Measurements from ENCODE around the gene GPR158. TPM values are rescaled to one million over a fixed set of nuclear protein-coding genes. Genes with fewer than 3 reads are reported as not detected.

The GPR158 gene
- total and polyA plus RNA-seq, 5 donors from 2014 or later, result not detected

- Histone ChIP-seq H3K27me3 (ENCODE audit: control insufficient read depth, insufficient read depth, low read length) (no peaks in the 10 kb centered on the region), H3K4me3 (ENCODE audit: low read depth, low read length) (no peak overlapping the region), H3K9me3 (ENCODE audit: control insufficient read depth in 2 of 2, low read length in 2 of 2) (no peaks in the 10 kb centered on the region), H3K4me1 (ENCODE audit: control insufficient read depth, insufficient read depth, low read length, poor library complexity, severe bottlenecking) (no peaks in the 10 kb centered on the region), H3K27ac (ENCODE audit: insufficient read depth, low read length, poor library complexity, severe bottlenecking) (no peak overlapping the region), H3K36me3 (ENCODE audit: control insufficient read depth, insufficient read depth, low read length) (no peaks in the 10 kb centered on the region)
- peaks cover 0 to 1% (median 0%) of the 10 kb centered on the region in 7 donors for H3K9me3 Mint-ChIP-seq
- no peak overlapping the region for H3K4me3 Mint-ChIP-seq
- no peaks in the 10 kb centered on the region for H3K27me3 Mint-ChIP-seq
- no peaks in the 10 kb centered on the region for H3K36me3 Mint-ChIP-seq
- ATAC-seq (ENCODE audit: low read depth in 2 of 2), result no peak
- no peaks in the 10 kb centered on the region for H3K4me1 Mint-ChIP-seq
- no peak overlapping the region for H3K27ac Mint-ChIP-seq
- DNase-seq, result no peak
Observed at GRCh38 chr10:25604591-25604990, 429.8 kb downstream of the GPR158 start.

- Histone ChIP-seq H3K27ac (ENCODE audit: insufficient read depth, low read length, poor library complexity, severe bottlenecking) (no peak overlapping the region), H3K27me3 (ENCODE audit: control insufficient read depth, insufficient read depth, low read length) (no peaks in the 10 kb centered on the region), H3K4me1 (ENCODE audit: control insufficient read depth, insufficient read depth, low read length, poor library complexity, severe bottlenecking) (no peaks in the 10 kb centered on the region), H3K9me3 (ENCODE audit: control insufficient read depth in 2 of 2, low read length in 2 of 2) (no peaks in the 10 kb centered on the region), H3K4me3 (ENCODE audit: low read depth, low read length) (no peak overlapping the region), H3K36me3 (ENCODE audit: control insufficient read depth, insufficient read depth, low read length) (no peaks in the 10 kb centered on the region)
- no peak for DNase-seq
- H3K27me3 Mint-ChIP-seq, result no peaks in the 10 kb centered on the region
- ATAC-seq (ENCODE audit: low read depth in 2 of 2), result no peak
- H3K36me3 Mint-ChIP-seq, result no peaks in the 10 kb centered on the region
- no peak overlapping the region for H3K4me3 Mint-ChIP-seq
- H3K4me1 Mint-ChIP-seq, result no peaks in the 10 kb centered on the region
- no peak overlapping the region for H3K27ac Mint-ChIP-seq
- peaks cover 0 to 14% (median 6%) of the 10 kb centered on the region in 7 donors for H3K9me3 Mint-ChIP-seq
Observed at GRCh38 chr10:25614652-25615051, 439.9 kb downstream of the GPR158 start.

DNA sequence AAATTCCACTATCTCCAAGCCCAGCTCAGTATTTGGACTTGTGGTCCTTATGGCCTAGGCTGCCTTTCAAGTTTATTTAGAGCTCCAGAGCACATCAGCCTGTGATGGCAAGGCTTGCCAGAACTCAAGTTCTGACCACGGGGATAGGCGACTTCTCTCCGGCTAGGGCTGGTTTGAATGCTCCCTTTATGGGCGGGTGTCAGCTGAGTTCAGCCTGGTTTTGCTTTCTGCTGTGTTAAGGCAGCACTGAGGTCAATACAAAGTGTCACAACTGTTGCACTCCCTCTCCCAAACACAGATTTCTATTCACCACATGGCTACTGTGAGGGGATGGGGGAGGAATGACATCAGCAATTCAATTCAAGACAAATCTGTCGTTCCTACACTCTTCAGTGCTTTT is 441.1 kb downstream of the GPR158 start:
- no peaks in the 10 kb centered on the region for H3K9me3 ChIP-seq (ENCODE audit: control insufficient read depth in 2 of 2, low read length in 2 of 2)
- Mint-ChIP-seq H3K4me1 (no peaks in the 10 kb centered on the region), H3K4me3 (no peak overlapping the region), H3K27ac (no peak overlapping the region), H3K27me3 (no peaks in the 10 kb centered on the region), H3K9me3 (peaks cover 0 to 10% (median 6%) of the 10 kb centered on the region in 7 donors), H3K36me3 (no peaks in the 10 kb centered on the region)
- no peaks in the 10 kb centered on the region for H3K4me1 ChIP-seq (ENCODE audit: control insufficient read depth, insufficient read depth, low read length, poor library complexity, severe bottlenecking)
- no peaks in the 10 kb centered on the region for H3K27me3 ChIP-seq (ENCODE audit: control insufficient read depth, insufficient read depth, low read length)
- no peak overlapping the region for H3K27ac ChIP-seq (ENCODE audit: insufficient read depth, low read length, poor library complexity, severe bottlenecking)
- no peak for ATAC-seq (ENCODE audit: low read depth in 2 of 2)
- no peak overlapping the region for H3K4me3 ChIP-seq (ENCODE audit: low read depth, low read length)
- no peaks in the 10 kb centered on the region for H3K36me3 ChIP-seq (ENCODE audit: control insufficient read depth, insufficient read depth, low read length)
- DNase-seq, result no peak

DNA sequence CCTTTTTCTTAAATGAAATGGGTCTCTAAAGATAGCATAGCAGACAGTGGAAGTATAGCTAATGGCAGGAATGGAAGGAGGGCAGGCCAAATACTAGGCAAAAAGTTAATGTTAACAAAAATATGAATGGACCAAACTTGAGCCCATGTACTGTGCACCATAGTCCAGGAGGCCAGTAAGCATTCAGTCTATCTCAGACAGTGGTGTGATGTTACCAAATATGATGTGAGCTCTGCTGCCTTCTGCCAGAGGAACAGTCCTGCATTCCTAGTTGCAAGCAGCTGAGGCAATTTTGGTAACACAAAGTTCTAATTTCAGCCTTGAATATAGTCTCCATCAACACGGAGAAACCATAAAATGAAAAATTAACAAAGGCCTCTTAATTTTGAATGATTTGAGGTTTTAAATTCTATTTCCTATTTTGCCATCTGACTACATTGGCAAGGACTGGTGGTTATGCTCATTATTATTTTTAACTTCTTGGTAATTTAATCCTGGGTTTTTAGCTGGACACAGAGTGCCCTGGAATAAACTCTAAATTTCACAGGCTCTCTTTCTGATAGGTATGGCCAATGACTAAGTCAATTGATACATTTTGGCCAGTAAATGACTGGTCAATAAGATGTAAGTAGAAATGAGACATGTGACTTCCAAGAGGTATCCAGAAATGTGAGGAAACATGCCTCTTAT is 442.2 kb downstream of the GPR158 start:
- Histone ChIP-seq H3K36me3 (ENCODE audit: control insufficient read depth, insufficient read depth, low read length) (no peaks in the 10 kb centered on the region), H3K9me3 (ENCODE audit: control insufficient read depth in 2 of 2, low read length in 2 of 2) (no peaks in the 10 kb centered on the region), H3K27me3 (ENCODE audit: control insufficient read depth, insufficient read depth, low read length) (no peaks in the 10 kb centered on the region), H3K27ac (ENCODE audit: insufficient read depth, low read length, poor library complexity, severe bottlenecking) (no peak overlapping the region), H3K4me3 (ENCODE audit: low read depth, low read length) (no peak overlapping the region), H3K4me1 (ENCODE audit: control insufficient read depth, insufficient read depth, low read length, poor library complexity, severe bottlenecking) (no peaks in the 10 kb centered on the region)
- Mint-ChIP-seq H3K4me1 (no peaks in the 10 kb centered on the region), H3K27ac (no peak overlapping the region), H3K36me3 (no peaks in the 10 kb centered on the region), H3K27me3 (no peaks in the 10 kb centered on the region), H3K4me3 (no peak overlapping the region), H3K9me3 (peaks cover 0 to 10% (median 4%) of the 10 kb centered on the region in 7 donors)
- no peak for DNase-seq
- no peak for ATAC-seq (ENCODE audit: low read depth in 2 of 2)

DNA sequence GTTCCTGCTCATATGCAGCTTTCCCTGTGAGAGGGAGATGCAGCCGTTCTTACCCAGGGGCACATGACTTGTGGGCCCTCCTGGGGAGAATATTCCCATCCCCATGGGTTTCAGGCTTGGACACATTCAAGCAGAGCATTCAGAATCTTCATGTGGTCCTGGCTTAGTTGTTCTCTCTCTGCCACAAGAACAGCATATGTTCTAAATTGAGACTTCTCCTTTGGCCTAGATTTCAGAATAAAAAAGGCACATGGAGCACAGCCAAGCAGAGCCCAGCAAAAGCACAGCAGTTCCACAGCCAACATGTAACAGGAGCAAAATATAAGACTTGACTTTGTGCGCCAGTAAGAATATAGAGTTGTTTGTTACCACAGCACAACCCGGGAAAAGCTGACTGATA is 452.8 kb downstream of the GPR158 start:
- Histone ChIP-seq H3K4me1 (ENCODE audit: control insufficient read depth, insufficient read depth, low read length, poor library complexity, severe bottlenecking) (no peaks in the 10 kb centered on the region), H3K27ac (ENCODE audit: insufficient read depth, low read length, poor library complexity, severe bottlenecking) (no peak overlapping the region), H3K4me3 (ENCODE audit: low read depth, low read length) (no peak overlapping the region), H3K36me3 (ENCODE audit: control insufficient read depth, insufficient read depth, low read length) (no peaks in the 10 kb centered on the region), H3K27me3 (ENCODE audit: control insufficient read depth, insufficient read depth, low read length) (no peaks in the 10 kb centered on the region), H3K9me3 (ENCODE audit: control insufficient read depth in 2 of 2, low read length in 2 of 2) (no peaks in the 10 kb centered on the region)
- Mint-ChIP-seq H3K36me3 (no peaks in the 10 kb centered on the region), H3K4me1 (no peaks in the 10 kb centered on the region), H3K4me3 (no peak overlapping the region), H3K9me3 (peaks cover 0 to 8% (median 4%) of the 10 kb centered on the region in 7 donors), H3K27ac (no peak overlapping the region), H3K27me3 (no peaks in the 10 kb centered on the region)
- ATAC-seq (ENCODE audit: low read depth in 2 of 2) (no peak), DNase-seq (no peak)

DNA sequence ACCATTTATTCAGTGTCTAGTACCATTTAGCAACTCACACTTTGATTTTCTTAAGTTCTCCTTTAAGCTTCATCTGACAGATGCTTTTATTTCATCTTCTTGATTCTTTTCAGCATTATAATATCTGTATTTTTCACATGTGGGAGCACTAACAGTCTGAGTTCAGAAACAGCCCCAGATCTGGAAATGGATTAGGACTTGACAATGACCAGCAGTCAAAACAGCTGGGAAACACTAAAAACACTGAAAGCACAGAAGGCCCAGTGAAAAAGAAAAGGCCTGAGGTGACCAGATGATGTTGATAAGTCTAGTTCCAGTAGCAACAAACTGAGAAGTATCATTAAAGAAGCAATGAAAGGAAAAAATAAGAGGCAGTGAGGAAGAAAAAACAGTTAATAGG is 454.5 kb downstream of the GPR158 start:
- H3K9me3 Mint-ChIP-seq, result peaks cover 0 to 8% (median 2%) of the 10 kb centered on the region in 7 donors
- H3K9me3 ChIP-seq (ENCODE audit: control insufficient read depth in 2 of 2, low read length in 2 of 2), result no peaks in the 10 kb centered on the region
- H3K27me3 Mint-ChIP-seq, result no peaks in the 10 kb centered on the region
- DNase-seq (no peak), ATAC-seq (ENCODE audit: low read depth in 2 of 2) (no peak)
- no peak overlapping the region for H3K27ac Mint-ChIP-seq
- no peak overlapping the region for H3K4me3 ChIP-seq (ENCODE audit: low read depth, low read length)
- no peaks in the 10 kb centered on the region for H3K4me1 Mint-ChIP-seq
- no peak overlapping the region for H3K4me3 Mint-ChIP-seq
- H3K4me1 ChIP-seq (ENCODE audit: control insufficient read depth, insufficient read depth, low read length, poor library complexity, severe bottlenecking), result no peaks in the 10 kb centered on the region
- no peaks in the 10 kb centered on the region for H3K36me3 Mint-ChIP-seq
- H3K27me3 ChIP-seq (ENCODE audit: control insufficient read depth, insufficient read depth, low read length), result no peaks in the 10 kb centered on the region
- H3K27ac ChIP-seq (ENCODE audit: insufficient read depth, low read length, poor library complexity, severe bottlenecking), result no peak overlapping the region
- no peaks in the 10 kb centered on the region for H3K36me3 ChIP-seq (ENCODE audit: control insufficient read depth, insufficient read depth, low read length)

- H3K9me3 ChIP-seq (ENCODE audit: control insufficient read depth in 2 of 2, low read length in 2 of 2), result no peaks in the 10 kb centered on the region
- Mint-ChIP-seq H3K9me3 (peaks cover 0 to 4% (median 2%) of the 10 kb centered on the region in 7 donors), H3K4me1 (no peaks in the 10 kb centered on the region), H3K4me3 (no peak overlapping the region), H3K36me3 (no peaks in the 10 kb centered on the region), H3K27ac (no peak overlapping the region), H3K27me3 (no peaks in the 10 kb centered on the region)
- DNase-seq (no peak), ATAC-seq (ENCODE audit: low read depth in 2 of 2) (no peak)
- H3K36me3 ChIP-seq (ENCODE audit: control insufficient read depth, insufficient read depth, low read length), result no peaks in the 10 kb centered on the region
- H3K27ac ChIP-seq (ENCODE audit: insufficient read depth, low read length, poor library complexity, severe bottlenecking), result no peak overlapping the region
- H3K4me1 ChIP-seq (ENCODE audit: control insufficient read depth, insufficient read depth, low read length, poor library complexity, severe bottlenecking), result no peaks in the 10 kb centered on the region
- no peak overlapping the region for H3K4me3 ChIP-seq (ENCODE audit: low read depth, low read length)
- no peaks in the 10 kb centered on the region for H3K27me3 ChIP-seq (ENCODE audit: control insufficient read depth, insufficient read depth, low read length)
Observed at GRCh38 chr10:25631471-25631870, 456.7 kb downstream of the GPR158 start.

GRCh38 chr10:25632802-25633201 is 458.0 kb downstream of the GPR158 start:
- ATAC-seq (ENCODE audit: low read depth in 2 of 2) (no peak), DNase-seq (no peak)
- H3K36me3 Mint-ChIP-seq, result no peaks in the 10 kb centered on the region
- no peak overlapping the region for H3K27ac ChIP-seq (ENCODE audit: insufficient read depth, low read length, poor library complexity, severe bottlenecking)
- no peaks in the 10 kb centered on the region for H3K27me3 Mint-ChIP-seq
- H3K9me3 ChIP-seq (ENCODE audit: control insufficient read depth in 2 of 2, low read length in 2 of 2), result no peaks in the 10 kb centered on the region
- no peak overlapping the region for H3K27ac Mint-ChIP-seq
- no peak overlapping the region for H3K4me3 Mint-ChIP-seq
- H3K4me1 ChIP-seq (ENCODE audit: control insufficient read depth, insufficient read depth, low read length, poor library complexity, severe bottlenecking), result no peaks in the 10 kb centered on the region
- no peaks in the 10 kb centered on the region for H3K36me3 ChIP-seq (ENCODE audit: control insufficient read depth, insufficient read depth, low read length)
- H3K4me3 ChIP-seq (ENCODE audit: low read depth, low read length), result no peak overlapping the region
- no peaks in the 10 kb centered on the region for H3K27me3 ChIP-seq (ENCODE audit: control insufficient read depth, insufficient read depth, low read length)
- no peaks in the 10 kb centered on the region for H3K4me1 Mint-ChIP-seq
- H3K9me3 Mint-ChIP-seq, result peaks cover 0 to 5% (median 2%) of the 10 kb centered on the region in 7 donors

Measured in CD4-positive, CD25-positive, alpha-beta regulatory T cell (primary cell).